ENCODE measurements around the gene THRB. TPM values are rescaled to one million over a fixed set of nuclear protein-coding genes. Genes with fewer than 3 reads are reported as not detected.
A peak's percentile ranks its signal among the peaks of the same experiment; 100 is the strongest.

The THRB gene
- total RNA-seq, 4 donors from 2014 or later = 3.7 to 11.3 (median 6.1) TPM

DNA sequence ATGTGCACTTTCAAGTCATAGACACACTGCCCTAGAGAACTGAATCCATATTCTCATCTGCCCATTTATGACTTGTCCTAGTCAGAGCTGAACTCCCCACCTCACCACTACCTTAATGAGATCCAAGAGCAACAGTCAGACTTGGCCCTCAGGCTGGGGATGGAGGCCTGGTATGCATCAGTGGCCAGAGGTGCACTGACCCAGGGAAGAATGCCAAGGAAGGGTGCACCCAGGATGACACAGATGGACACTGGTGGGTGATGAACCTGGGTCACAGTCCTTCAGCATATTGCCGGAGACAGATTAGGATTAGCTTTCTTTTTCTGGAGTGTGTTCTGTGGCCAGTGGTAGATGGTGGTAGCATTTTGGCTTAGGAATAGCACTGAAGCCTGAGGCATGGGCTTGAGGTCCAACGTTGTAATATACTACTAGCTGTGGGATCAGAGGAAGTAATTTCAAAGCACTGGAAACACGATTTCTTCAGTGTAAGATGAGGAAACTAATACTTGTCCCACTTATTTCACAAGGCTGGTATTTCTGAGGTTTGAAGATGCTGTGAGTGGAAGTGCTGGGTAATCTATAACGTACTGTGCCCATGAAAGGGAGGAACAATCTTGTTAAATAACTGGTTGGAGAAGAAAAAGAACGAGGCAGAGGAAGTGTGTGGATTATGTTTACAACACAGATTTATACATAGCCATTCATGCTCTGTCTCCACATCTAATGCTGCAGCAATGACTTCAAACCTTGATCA, 265.0 kb downstream of the THRB start:
- WGBS, 2 donors = 54 to 55% methylated on average over 5 of the region's 5 CpGs
- Histone ChIP-seq H3K27ac (no peak overlapping the region), H3K4me1 (peaks cover 0 to 19% (median 0%) of the 10 kb centered on the region in 3 donors), H3K27me3 (no peaks in the 10 kb centered on the region), H3K9me3 (no peaks in the 10 kb centered on the region), H3K4me3 (no peak overlapping the region), H3K36me3 (no peaks in the 10 kb centered on the region)
- TF ChIP-seq CTCF (IDR thresholded peaks at IDR 0.05) (no peak), POLR2A (IDR thresholded peaks at IDR 0.05) (no peak)
- intact Hi-C loops (cut with DNase I) = no loop called here
- no peak for DNase-seq

- no peak overlapping the region for H3K27ac ChIP-seq
- intact Hi-C loops (cut with DNase I) = no loop called here
- 68 to 70% methylated on average over 3 of the region's 3 CpGs for WGBS, 2 donors
- H3K4me1 ChIP-seq = peaks cover 0 to 13% (median 0%) of the 10 kb centered on the region in 3 donors
- TF ChIP-seq POLR2A (IDR thresholded peaks at IDR 0.05) = no peak
- TF ChIP-seq CTCF (IDR thresholded peaks at IDR 0.05) = no peak
- no peak overlapping the region for H3K4me3 ChIP-seq
- no peaks in the 10 kb centered on the region for H3K9me3 ChIP-seq
- no peak for DNase-seq
- no peaks in the 10 kb centered on the region for H3K36me3 ChIP-seq
- H3K27me3 ChIP-seq = no peaks in the 10 kb centered on the region
Measured at GRCh38 chr3:24227635-24228034, 267.0 kb downstream of the THRB start.

- Histone ChIP-seq H3K27ac (no peak overlapping the region), H3K9me3 (no peaks in the 10 kb centered on the region), H3K4me1 (peaks cover 0 to 11% (median 0%) of the 10 kb centered on the region in 3 donors), H3K36me3 (no peaks in the 10 kb centered on the region), H3K27me3 (no peaks in the 10 kb centered on the region), H3K4me3 (no peak overlapping the region)
- intact Hi-C loops (cut with DNase I) = no loop called here
- no peak for DNase-seq
- TF ChIP-seq CTCF (IDR thresholded peaks at IDR 0.05) (no peak), POLR2A (IDR thresholded peaks at IDR 0.05) (no peak)
- 72 to 86% methylated on average over 2 of the region's 2 CpGs for WGBS, 2 donors
Measured at GRCh38 chr3:24226397-24226796, 268.3 kb downstream of the THRB start.

GRCh38 chr3:24225385-24225950, 269.2 kb downstream of the THRB start:
- 52 to 67% methylated on average over 5 of the region's 5 CpGs for WGBS, 2 donors
- no peak for TF ChIP-seq POLR2A (IDR thresholded peaks at IDR 0.05)
- no peak for TF ChIP-seq CTCF (IDR thresholded peaks at IDR 0.05)
- no peaks in the 10 kb centered on the region for H3K27me3 ChIP-seq
- intact Hi-C loops (cut with DNase I) = no loop called here
- H3K36me3 ChIP-seq = no peaks in the 10 kb centered on the region
- peaks cover 0 to 19% (median 4%) of the 10 kb centered on the region in 3 donors for H3K4me1 ChIP-seq
- no peak overlapping the region for H3K4me3 ChIP-seq
- H3K27ac ChIP-seq = peak overlapping the region in 1 of 4 donors; percentile 45
- no peak for DNase-seq
- no peaks in the 10 kb centered on the region for H3K9me3 ChIP-seq

DNA sequence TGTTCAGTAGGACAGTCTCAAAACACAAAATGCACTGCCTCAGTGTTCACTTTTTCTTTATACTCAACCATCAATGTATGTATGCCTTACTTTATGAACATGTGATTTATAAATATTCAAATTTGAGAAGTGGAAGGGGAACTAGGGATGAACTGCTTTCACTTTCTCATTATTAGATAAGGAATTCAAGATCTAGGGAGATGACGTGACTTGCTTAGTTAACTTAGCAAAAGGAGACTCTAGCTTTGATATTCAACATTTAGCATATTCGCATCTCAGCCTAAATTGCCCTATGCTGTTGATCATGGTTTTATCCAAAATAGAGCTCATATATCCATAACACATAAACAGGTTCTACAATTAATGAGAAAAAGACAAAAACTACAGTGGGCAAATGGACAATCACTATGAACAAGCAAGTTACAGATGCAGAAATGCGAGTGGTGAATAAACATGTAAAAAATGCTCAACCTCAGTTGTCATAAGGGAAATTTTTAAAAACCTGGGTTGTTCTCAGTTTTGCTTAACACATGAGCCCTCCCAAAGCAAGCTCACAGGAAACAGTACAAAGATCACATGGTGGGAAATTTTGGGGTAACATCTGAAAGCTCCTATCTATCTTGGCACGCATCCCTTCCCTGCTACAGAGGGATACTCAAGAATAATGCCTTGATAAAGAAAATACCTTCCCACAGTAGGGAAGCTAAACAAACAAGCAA, 269.8 kb downstream of the THRB start:
- H3K4me3 ChIP-seq = no peak overlapping the region
- H3K9me3 ChIP-seq = no peaks in the 10 kb centered on the region
- TF ChIP-seq CTCF (IDR thresholded peaks at IDR 0.05) = no peak
- no peak for TF ChIP-seq POLR2A (IDR thresholded peaks at IDR 0.05)
- WGBS, 2 donors = 79 to 87% methylated on average over 4 of the region's 4 CpGs
- DNase-seq = no peak
- intact Hi-C loops (cut with DNase I) = no loop called here
- no peaks in the 10 kb centered on the region for H3K36me3 ChIP-seq
- H3K27me3 ChIP-seq = no peaks in the 10 kb centered on the region
- peak overlapping the region in 1 of 4 donors; percentile 45 for H3K27ac ChIP-seq
- H3K4me1 ChIP-seq = peaks cover 0 to 24% (median 6%) of the 10 kb centered on the region in 3 donors

Data from esophagus squamous epithelium (tissue), 5 donors.